BJ (cell line): Measurements from ENCODE around the gene SBK1. TPM values are rescaled to one million over a fixed set of nuclear protein-coding genes. Genes with fewer than 3 reads are reported as not detected.

ENCODE experiments used
- CTCF ChIA-PET: fragments of 350-600 bp; formaldehyde crosslinking; extraction: SDS; loops from one replicate; lab custom pipeline; 2021; ENCODE audit warnings: antibody characterized with exemption, inconsistent platforms; lab: Yijun Ruan, JAX
- POLR2A ChIA-PET: fragments of 300-600 bp; sonication (Branson Sonifier 250); formaldehyde crosslinking; extraction: SDS; loops from one replicate; lab custom pipeline; 2021; ENCODE audit warnings: antibody characterized with exemption; lab: Charles Lee
- DNase-seq: peaks from one replicate; pipeline ENCODE4 v3.0.0-alpha.2; 2011; ENCODE audit warnings: low read depth
- H3K27me3 ChIP-seq: 2 replicates; pipeline ENCODE4 v1.6.0; 2011; ENCODE audit warnings: low read length; ENCODE audit not compliant: control insufficient read depth, insufficient read depth
- H3K36me3 ChIP-seq: 2 replicates; pipeline ENCODE4 v1.5.1; 2011; ENCODE audit warnings: low read length; ENCODE audit not compliant: control insufficient read depth, insufficient read depth
- H3K4me3 ChIP-seq: 2 replicates; pipeline ENCODE4 v1.5.1; 2011; ENCODE audit warnings: low read depth, mild to moderate bottlenecking, control low read depth, low read length
- polyA plus RNA-seq: library from polyadenylated mRNA; depleted of rRNA; stranded (reverse); fragments of >200 nt; gene quantifications from 2 replicates; pipeline ENCODE4 v1.2.3, GENCODE V29; 2011
- TF ChIP-seq, protein P1 (sequence below): IDR thresholded peaks from 2 replicates; pipeline ENCODE4 v1.5.1; 2011; ENCODE audit warnings: low read depth, mild to moderate bottlenecking, control low read depth, inconsistent platforms, low read length, moderate library complexity; ENCODE audit not compliant: insufficient read depth

The SBK1 gene
- polyA plus RNA-seq, 1 experiment = 0.01 TPM

DNA sequence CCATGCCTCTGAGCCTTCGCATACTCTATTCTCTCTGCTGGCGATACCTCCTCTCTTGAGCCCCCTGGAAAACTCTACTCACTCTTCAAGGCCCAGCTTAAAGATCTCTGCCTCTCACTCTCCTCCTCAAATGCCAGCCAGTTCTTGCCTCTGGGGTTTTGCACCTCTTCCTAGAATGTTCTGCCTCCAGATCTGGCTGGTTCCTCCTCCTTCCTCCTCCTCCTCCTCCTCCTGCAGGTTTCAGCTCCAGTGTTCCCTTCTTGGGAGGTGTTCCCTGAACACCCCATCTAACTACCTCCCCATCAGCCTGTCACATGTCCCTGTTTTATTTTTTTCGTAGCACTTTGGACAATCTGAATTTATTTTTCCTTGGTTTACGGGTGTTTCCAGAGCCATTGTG lies 35.1 kb upstream of the SBK1 start:
- no peaks in the 10 kb centered on the region for H3K36me3 ChIP-seq
- TF ChIP-seq, protein P1, sequence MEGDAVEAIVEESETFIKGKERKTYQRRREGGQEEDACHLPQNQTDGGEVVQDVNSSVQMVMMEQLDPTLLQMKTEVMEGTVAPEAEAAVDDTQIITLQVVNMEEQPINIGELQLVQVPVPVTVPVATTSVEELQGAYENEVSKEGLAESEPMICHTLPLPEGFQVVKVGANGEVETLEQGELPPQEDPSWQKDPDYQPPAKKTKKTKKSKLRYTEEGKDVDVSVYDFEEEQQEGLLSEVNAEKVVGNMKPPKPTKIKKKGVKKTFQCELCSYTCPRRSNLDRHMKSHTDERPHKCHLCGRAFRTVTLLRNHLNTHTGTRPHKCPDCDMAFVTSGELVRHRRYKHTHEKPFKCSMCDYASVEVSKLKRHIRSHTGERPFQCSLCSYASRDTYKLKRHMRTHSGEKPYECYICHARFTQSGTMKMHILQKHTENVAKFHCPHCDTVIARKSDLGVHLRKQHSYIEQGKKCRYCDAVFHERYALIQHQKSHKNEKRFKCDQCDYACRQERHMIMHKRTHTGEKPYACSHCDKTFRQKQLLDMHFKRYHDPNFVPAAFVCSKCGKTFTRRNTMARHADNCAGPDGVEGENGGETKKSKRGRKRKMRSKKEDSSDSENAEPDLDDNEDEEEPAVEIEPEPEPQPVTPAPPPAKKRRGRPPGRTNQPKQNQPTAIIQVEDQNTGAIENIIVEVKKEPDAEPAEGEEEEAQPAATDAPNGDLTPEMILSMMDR = no peak
- ChIA-PET CTCF (interaction anchor here (1.0 kb wide), 2 partner anchors 14 to 60 kb away, joined by 5 read pairs; no protein-coding TSS in a partner anchor), POLR2A (no interaction called here)
- peaks cover 28% of the 10 kb centered on the region for H3K27me3 ChIP-seq
- DNase-seq = no peak
- no peak overlapping the region for H3K4me3 ChIP-seq

DNA sequence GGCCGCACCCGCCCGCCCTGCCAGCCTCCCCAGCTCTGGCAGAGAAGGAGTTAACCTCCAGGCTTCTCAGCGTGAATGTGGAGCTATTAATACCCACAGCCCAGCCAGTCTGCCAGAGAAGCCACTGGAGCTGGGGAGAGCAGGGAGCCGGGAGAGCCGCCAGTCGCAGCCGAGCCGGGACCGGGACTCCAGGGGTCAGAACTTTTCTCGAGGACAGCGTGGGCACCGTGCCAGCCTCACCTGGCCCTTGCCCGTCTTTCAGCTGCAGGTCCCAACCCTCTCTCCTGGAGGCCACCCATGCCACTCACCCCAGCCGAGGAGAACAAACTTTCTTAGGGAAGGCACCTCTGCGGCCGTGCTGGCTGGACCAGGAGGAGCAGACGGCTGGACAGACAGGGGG lies 33.8 kb upstream of the SBK1 start:
- CTCF ChIA-PET = no interaction called here
- no peak overlapping the region for H3K4me3 ChIP-seq

DNA sequence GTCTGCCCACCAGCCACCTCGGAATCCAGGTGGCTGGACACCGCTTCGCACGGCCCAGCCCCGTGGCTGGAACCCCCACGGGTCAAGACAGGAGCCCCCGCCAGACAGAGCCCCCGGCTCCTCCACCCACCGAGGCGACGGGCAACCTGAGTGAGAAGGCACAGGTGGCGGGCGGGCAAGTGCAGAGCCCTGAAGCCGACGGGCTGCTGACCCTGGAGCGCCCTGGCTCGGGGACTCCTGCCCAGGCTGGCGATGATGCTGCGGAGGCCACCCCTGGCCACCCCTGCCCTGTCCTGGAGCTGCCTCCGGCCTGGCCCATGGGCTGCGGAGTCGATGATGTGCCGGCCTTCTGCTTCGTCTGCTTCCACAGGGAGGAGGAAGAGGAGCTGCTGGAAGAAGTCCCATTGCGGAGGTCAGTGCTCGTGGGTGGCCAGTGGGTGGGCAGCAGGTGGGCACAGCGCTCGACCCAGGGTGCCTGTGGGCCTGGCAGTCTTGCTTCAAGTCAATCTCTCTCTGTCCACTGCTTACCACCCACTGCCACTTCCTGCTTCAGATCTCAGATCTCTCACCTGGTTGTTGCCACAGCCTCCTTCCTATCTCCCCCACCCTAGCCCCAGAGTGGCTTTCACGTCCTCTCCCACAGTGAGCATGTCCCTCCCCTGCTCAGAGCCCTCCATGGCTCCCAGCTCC lies 33.1 kb upstream of the SBK1 start:
- H3K36me3 ChIP-seq = no peaks in the 10 kb centered on the region
- TF ChIP-seq, protein P1 = no peak
- no peak overlapping the region for H3K4me3 ChIP-seq
- POLR2A ChIA-PET = no interaction called here
- CTCF ChIA-PET = no interaction called here
- DNase-seq = no peak
- H3K27me3 ChIP-seq = peaks cover 36% of the 10 kb centered on the region

More for the DNA sequence above, 33.8 kb upstream of the SBK1 start:
- H3K36me3 ChIP-seq = no peaks in the 10 kb centered on the region
- no peak for DNase-seq
- TF ChIP-seq, protein P1 = no peak
- POLR2A ChIA-PET = no interaction called here
- peaks cover 36% of the 10 kb centered on the region for H3K27me3 ChIP-seq

DNA sequence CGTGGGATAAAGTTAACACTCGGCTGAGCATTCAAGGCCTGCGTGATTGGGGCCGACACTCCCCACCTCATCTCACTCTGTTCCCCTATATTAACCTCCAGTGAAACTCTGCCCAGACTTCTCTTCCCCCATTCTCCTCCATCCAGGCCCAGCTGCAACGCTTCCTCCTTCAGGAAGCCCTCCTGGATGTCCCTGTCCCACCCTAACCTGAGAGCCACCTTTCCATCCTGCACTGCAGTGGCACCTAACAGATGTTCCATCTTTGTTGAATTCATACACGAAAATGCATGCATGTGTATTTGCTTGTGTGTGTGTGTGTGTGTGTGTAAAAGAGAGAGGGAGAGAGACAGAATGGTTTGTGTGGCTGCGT lies 32.6 kb upstream of the SBK1 start:
- TF ChIP-seq, protein P1 = no peak
- H3K27me3 ChIP-seq = peaks cover 36% of the 10 kb centered on the region
- ChIA-PET CTCF (no interaction called here), POLR2A (no interaction called here)
- H3K36me3 ChIP-seq = no peaks in the 10 kb centered on the region
- no peak overlapping the region for H3K4me3 ChIP-seq
- DNase-seq = no peak

DNA sequence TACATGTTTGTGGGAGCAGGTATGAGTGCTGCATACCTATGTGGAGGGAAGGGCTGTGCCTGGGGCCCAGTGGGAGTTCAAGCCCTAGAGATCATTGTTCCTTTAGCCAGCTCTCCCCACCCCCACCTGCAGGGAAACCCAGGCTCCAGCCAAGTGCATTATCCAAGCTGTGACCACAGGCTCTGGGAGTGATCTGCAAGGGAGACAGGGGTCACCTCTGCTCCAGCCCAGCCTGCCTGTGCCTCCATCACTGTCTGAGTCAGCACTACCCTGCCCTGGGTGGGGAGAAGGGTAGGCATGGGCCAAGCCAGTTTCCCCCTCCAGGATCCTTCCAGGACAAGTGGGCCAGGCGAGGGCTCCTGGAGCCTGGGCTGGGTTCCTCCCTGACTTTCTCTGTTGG lies 32.1 kb upstream of the SBK1 start:
- POLR2A ChIA-PET = no interaction called here
- Histone ChIP-seq H3K27me3 (peaks cover 36% of the 10 kb centered on the region), H3K36me3 (no peaks in the 10 kb centered on the region), H3K4me3 (no peak overlapping the region)
- no peak for DNase-seq
- TF ChIP-seq, protein P1 = no peak
- CTCF ChIA-PET = no interaction called here
